ENCODE measurements around the gene ZNF710. TPM values are rescaled to one million over a fixed set of nuclear protein-coding genes. Genes with fewer than 3 reads are reported as not detected.
"Not testable (repeated sequence)": the region's sequence is repeated elsewhere in the genome, so short reads cannot be mapped to it uniquely, and the experiment has no call there.

ZNF710 gene
- polyA plus RNA-seq, 4 donors: 20.3 to 24.9 (median 23.0) TPM

GRCh38 chr15:90055182-90055581 lies 54.1 kb downstream of the ZNF710 start:
- DNase-seq (ENCODE audit: low read depth in 4 of 4, low spot score in 3 of 4): no peak

- no peak for DNase-seq (ENCODE audit: low read depth in 4 of 4, low spot score in 3 of 4)
Measured at GRCh38 chr15:90056529-90056928, 55.4 kb downstream of the ZNF710 start.

- no peak for DNase-seq (ENCODE audit: low read depth in 4 of 4, low spot score in 3 of 4)
Measured at GRCh38 chr15:90058308-90058707, 57.2 kb downstream of the ZNF710 start.

- DNase-seq (ENCODE audit: low read depth in 4 of 4, low spot score in 3 of 4): no peak
Measured at GRCh38 chr15:90058775-90059174, 57.7 kb downstream of the ZNF710 start.

GRCh38 chr15:90059208-90059985 lies 58.3 kb downstream of the ZNF710 start:
- DNase-seq (ENCODE audit: low read depth in 4 of 4, low spot score in 3 of 4): no peak

- DNase-seq (ENCODE audit: low read depth in 4 of 4, low spot score in 3 of 4): no peak
Measured at GRCh38 chr15:90060797-90061196, 59.7 kb downstream of the ZNF710 start.

GRCh38 chr15:90062023-90062442 lies 60.9 kb downstream of the ZNF710 start:
- DNase-seq (ENCODE audit: low read depth in 4 of 4, low spot score in 3 of 4): no peak

- no peak for DNase-seq (ENCODE audit: low read depth in 4 of 4, low spot score in 3 of 4)
Measured at GRCh38 chr15:90062462-90062932, 61.4 kb downstream of the ZNF710 start.

GRCh38 chr15:90062973-90063769 lies 62.0 kb downstream of the ZNF710 start:
- no peak for DNase-seq (ENCODE audit: low read depth in 4 of 4, low spot score in 3 of 4)

GRCh38 chr15:90063770-90064247 lies 62.7 kb downstream of the ZNF710 start:
- DNase-seq (ENCODE audit: low read depth in 4 of 4, low spot score in 3 of 4): no peak

- DNase-seq (ENCODE audit: low read depth in 4 of 4, low spot score in 3 of 4): no peak
Measured at GRCh38 chr15:90064911-90065681, 64.0 kb downstream of the ZNF710 start.

GRCh38 chr15:90065682-90066049 lies 64.5 kb downstream of the ZNF710 start:
- no peak for DNase-seq (ENCODE audit: low read depth in 4 of 4, low spot score in 3 of 4)

- DNase-seq (ENCODE audit: low read depth in 4 of 4, low spot score in 3 of 4): no peak
Measured at GRCh38 chr15:90067181-90067952, 66.2 kb downstream of the ZNF710 start.

- no peak for DNase-seq (ENCODE audit: low read depth in 4 of 4, low spot score in 3 of 4)
Measured at GRCh38 chr15:90067953-90068606, 67.0 kb downstream of the ZNF710 start.

- DNase-seq (ENCODE audit: low read depth in 4 of 4, low spot score in 3 of 4): not testable (repeated sequence)
Measured at GRCh38 chr15:90070623-90071022, 69.5 kb downstream of the ZNF710 start.

GRCh38 chr15:90071220-90071807 lies 70.2 kb downstream of the ZNF710 start:
- peak in 2 of 4 donors; percentile 69 to 70 for DNase-seq (ENCODE audit: low read depth in 4 of 4, low spot score in 3 of 4)

GRCh38 chr15:90072978-90073640 lies 72.0 kb downstream of the ZNF710 start:
- DNase-seq (ENCODE audit: low read depth in 4 of 4, low spot score in 3 of 4): no peak

- no peak for DNase-seq (ENCODE audit: low read depth in 4 of 4, low spot score in 3 of 4)
Measured at GRCh38 chr15:90074023-90074422, 72.9 kb downstream of the ZNF710 start.

- DNase-seq (ENCODE audit: low read depth in 4 of 4, low spot score in 3 of 4): no peak
Measured at GRCh38 chr15:90074916-90075315, 73.8 kb downstream of the ZNF710 start.
